Activated T-helper 1 cell treated with anti-CD3 and anti-CD28 coated beads, Interleukin-2, amount 50 U/mL, for 16 hours (primary cell): ENCODE data around the gene MTG1.
"Not testable (repeated sequence)": the region's sequence is repeated elsewhere in the genome, so short reads cannot be mapped to it uniquely, and the experiment has no call there.

Source experiments
- DNase-seq, 2 donors: peaks; one replicate each; pipeline ENCODE4 v3.0.0-alpha.2; 2020; ENCODE audit warnings: low read depth in 1 of 2, low spot score in 1 of 2

The MTG1 gene

DNA sequence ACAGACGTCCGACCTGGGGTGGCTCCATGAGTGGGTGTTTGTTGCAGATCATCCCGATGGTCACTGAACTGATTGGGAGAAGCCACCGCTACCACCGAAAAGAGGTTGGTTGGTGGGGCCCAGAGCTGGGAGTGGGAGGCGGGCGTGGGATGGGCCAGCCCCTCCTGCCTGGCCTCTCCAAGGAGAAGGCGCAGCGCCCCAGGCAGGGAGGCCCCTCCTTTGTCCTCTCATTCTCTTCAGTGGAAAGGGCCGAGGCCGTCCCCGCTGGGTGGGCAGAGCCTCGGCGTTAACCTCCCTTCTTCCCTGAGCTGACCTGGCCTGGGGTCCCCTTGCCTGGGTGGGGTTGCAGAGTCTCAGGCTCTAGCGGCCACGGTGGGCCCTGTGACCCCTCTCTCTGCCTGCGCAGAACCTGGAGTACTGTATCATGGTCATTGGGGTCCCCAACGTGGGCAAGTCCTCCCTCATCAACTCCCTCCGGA is 5.2 kb downstream of the MTG1 start:
- DNase-seq = no peak

DNA sequence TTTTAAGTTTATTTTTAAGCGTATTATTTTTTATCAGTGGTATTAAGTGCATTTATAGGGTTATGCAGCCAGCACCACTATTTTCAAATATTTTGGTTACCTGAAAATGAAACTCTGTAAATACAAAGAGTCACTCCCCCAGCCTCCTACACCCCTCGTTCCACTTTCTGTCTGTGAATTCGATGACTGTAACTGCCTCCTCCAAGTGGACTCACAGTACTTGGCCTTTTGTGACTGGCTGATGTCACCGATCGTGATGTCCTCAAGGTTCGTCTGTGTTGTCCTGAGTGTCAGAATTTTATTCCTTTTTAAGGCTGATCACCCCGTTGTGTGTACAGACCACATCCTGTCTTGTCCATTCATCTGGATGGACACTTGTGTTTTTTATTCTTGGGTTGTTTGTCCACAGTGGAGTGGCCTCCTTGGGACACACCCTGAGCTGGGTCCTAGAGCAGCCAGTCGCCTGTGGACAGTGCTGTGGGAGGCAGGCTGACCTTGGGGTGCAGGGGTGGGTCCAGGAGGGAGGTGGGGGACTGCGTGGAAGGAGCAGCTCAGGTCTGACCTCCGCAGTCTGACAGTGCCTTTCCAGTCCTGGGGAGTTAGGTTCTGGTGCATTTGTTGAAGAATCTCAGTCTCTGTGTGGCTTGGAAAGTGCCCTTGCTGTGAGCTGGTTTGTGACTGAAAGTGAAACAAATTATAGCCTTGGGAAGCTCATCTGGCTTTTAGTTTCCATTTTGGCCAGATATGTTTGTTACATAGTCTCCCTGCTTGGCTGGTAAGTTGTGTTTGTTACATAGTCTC is 6.9 kb downstream of the MTG1 start:
- no peak for DNase-seq

DNA sequence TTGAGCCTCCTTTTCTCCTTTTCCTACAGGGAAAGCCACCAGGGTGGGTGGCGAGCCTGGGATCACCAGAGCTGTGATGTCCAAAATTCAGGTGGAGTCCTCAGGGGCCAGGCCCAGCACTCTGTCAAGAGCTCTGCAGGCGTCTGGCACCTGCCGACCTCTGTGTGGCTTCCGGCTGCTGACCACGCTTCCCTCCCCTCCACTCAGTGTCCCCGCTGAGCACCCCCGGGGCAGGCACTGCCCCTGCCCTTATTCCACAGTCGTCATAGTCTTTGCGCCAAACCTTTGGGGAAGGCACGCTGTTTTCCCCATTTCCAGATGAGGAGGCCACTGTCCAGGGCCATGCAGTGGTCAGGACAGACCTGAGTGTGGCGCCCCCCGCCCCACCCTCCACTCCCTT is 7.5 kb downstream of the MTG1 start:
- DNase-seq = no peak

DNA sequence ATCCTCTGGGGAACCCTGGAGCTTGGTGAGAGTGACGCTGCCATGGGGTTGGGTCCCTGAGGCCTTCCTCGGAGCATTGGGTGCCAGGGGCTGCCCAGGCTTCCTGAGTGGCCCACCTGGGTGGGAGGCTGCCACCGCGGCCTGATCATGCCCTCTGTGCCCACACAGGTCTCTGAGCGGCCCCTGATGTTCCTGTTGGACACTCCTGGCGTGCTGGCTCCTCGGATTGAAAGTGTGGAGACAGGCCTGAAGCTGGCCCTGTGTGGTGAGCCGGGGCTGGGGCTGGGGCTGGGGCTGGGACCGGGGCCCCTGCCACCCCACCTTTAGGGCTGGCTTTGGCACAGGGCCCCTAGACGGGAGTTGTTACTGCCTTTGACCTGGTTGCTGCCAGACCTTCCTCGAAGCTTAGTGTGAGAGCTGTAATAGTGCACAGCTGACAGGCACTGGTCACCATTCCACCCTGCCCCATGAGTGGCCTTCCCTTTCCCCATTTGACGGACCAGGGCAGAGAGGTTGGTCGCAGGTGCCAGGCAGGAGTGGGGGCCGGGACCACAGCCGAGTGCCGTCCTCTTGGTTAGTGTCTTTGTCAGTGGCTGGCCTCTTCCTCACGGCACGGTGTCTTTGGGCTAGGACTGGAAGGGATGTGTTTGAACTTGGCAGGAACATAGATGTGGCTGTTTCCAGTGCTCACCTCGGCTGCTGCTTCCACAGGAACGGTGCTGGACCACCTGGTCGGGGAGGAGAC is 8.2 kb downstream of the MTG1 start:
- no peak for DNase-seq

DNA sequence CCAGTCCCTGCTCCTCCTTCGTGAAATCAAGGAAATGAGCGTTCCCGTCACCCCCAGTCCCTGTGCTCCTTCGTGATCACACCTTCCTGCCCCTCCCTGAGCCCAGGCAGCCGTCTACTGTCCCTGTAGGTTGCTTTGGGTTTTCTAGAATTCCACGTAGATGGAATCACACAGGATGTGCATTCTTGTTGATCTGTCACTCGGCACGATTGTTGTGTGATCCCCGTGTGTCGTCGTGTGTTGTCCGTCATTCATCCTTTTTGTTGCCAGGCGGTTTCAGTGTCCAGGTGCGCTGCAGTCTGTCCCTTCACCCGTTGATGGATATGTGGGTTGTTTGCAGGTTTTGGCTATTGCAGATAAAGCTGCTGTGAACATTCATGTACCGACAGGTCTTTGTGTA is 9.4 kb downstream of the MTG1 start:
- no peak for DNase-seq

DNA sequence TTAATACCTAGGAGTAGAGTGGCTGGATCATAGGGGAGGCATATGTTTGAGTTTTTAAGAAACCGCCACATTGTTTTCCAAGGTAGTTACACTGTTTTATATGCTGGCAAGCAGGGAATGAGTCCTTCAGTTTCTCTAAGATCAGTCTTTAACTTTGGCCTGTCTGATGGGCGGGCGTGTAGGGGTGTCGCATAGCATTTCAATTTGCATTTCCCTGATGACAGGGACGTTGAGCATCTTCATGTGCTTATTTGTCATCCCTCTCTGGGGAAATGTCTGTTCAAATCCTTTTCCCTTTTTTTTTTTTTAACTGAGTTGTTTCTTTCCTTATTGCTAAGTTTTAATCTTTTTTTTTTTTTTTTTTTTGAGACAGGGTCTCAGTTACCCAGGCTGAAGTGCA is 9.8 kb downstream of the MTG1 start:
- DNase-seq = no peak

DNA sequence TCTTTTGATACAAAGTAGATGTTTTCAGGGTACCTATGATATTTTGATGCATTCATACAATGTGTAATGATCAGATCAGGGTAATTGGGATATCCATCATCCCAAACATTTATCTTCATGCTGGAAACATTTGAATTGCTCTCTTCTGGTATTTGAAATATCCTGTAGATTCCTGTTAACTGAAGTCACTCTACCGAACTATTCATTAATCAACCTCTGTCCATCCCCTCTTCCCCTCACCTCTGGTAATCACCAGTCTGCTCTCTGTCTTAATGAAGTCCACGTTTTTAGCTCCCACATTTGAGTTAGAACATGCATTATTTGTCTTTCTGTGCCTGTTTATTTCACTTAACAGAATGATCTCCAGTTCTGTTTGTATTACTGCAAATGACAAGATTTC is 11.3 kb downstream of the MTG1 start:
- DNase-seq = no peak

DNA sequence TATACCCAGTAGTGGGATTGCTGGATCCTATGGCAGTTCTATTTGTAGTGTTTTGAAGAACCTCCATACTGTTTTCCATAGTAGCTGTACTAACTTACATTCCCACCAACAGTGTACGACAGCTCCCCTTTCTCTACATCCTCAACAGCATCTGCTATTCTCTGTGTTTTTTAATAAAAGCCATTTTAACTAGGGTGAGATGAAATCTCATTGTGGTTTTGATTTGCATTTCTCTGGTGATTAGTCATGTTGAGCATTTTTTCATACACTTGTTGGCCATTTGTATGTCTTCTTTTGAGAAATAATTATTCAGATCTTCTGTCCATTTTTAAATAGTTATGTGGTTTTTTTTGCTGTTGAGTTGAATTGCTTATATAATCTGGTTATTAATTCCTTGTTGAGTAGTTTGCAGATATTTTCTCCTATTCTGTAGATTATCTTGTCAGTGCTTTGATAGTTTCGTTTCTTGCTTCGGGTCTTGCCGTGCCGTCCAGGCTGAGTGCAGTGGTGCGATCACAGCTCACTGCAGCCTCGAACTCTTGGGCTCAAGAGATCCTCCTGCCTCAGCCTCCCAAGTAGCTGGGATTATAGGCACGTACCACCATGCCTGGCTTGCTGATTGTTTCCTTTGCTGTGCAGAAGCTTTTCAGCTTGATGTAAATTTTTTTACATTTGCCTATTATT is 12.0 kb downstream of the MTG1 start:
- DNase-seq = no peak

DNA sequence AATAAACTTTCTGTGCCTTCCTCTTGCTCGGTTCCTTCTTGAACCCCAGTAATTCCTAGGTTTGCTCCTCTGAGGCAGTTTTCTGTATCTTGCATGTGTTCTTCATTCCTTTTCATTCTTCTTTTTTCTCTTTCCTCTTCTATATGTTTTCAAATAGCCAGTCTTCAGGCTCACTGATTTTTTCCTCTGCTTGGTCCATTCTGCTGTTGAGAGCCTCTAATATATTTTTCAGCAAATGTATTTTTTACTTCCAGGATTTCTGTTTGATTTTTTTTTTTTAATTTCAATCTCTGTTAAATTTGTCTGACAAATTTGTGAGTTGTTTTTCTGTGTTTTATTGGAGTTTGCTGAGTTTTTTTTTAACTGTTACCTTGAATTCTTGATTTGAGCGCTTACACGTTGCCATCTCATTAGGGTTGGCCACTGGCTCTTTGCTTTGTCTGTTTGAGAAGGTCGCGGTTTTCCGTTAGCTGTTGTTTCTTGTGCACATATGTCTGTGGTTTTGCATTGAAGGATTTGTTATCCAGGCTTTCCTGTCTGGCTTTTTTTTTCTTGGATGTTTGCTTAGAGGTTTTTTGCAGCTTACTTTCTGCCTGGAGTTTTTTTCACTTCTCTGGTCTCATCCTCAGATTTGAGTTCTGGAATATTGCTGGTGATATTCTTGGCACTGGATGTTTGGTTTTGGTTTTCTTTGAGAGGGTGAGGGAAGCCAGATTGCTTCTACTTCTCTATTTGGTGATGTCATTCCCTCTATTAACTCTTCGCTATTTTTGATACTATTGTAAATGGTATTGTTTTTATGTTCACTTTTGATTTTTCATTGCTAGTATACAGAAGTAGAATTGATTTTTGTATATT is 17.8 kb downstream of the MTG1 start:
- no peak for DNase-seq

DNA sequence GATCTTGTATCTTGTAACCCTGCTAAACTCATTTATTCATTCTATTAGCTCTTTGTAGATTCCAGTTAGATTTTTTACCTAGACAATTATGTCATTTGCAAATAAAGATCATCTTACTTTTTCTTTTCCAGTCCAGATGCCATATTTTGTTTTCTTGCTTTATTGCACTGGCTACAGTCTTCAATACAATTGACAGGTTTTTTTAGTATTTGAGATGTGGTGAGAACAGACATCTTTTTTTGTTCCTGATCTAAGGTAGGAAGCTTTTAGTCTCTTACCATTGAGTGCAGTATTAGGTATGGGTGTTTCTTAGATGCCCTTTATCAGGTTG is 18.4 kb downstream of the MTG1 start:
- DNase-seq = no peak

DNA sequence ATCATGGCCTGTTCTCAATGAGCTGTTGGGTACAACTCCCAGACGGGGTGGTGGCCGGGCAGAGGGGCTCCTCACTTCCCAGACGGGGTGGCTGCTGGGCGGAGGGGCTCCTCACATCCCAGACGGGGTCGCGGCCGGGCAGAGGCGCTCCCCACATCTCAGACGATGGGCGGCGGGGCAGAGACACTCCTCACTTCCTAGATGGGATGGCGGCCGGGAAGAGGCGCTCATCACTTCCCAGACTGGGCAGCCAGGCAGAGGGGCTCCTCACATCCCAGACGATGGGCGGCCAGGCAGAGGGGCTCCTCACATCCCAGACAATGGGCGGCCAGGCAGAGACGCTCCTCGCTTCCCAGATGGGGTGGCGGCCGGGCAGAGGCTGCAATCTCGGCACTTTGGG is 20.4 kb downstream of the MTG1 start:
- not testable (repeated sequence) for DNase-seq

DNA sequence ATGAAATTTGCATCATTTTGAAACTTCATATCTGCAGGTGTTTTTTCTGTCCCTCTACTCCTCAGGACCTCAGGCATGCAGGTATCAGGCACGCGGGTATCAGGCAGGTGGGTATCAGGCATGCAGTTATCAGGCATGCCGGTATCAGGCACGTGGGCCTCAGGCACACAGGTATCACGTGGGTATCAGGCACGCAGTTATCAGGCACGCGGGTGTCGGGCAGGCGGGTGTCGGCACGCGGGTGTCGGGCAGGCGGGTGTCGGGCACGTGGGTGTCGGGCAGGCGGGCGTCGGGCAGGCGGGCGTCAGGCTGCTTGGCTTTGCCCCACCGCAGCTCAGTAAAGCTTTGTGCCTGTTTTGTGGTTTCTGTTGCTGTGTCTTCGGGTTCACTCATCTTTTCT is 21.8 kb downstream of the MTG1 start:
- DNase-seq = no peak

DNA sequence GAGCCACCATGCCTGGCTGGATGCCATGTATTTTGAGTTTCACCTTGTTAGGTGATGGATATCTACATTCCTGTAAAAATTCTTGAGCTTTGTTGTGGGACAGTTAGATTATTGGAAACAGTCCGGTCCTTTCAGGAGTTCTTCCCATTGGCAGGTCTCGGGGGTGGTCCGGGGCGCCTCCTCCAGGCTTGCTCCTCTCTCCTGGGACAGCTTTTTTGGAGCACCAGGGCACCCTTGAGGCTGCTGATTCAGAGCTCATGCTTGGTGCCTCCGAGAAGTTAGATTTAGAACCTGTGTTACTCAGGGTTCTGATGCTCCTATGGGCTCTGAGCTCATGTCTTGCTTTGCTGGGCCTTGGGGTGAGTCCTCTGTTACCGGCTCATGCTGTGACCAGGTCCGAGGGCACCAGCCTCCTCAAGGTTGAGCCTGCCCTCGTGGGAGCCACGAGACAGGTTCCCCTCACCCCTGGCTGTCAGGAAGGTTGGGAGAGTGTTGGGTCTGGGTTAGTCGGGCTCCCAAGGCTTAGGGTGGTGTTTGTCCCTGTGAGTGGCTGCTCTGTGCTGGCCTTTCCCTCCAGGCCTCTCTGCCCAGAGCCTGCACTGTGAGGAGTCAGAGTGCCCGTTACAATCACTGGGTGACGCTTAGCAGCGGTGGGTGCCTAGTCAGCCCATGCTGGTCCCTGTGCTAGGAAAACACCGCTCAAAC is 24.5 kb downstream of the MTG1 start:
- no peak for DNase-seq

DNA sequence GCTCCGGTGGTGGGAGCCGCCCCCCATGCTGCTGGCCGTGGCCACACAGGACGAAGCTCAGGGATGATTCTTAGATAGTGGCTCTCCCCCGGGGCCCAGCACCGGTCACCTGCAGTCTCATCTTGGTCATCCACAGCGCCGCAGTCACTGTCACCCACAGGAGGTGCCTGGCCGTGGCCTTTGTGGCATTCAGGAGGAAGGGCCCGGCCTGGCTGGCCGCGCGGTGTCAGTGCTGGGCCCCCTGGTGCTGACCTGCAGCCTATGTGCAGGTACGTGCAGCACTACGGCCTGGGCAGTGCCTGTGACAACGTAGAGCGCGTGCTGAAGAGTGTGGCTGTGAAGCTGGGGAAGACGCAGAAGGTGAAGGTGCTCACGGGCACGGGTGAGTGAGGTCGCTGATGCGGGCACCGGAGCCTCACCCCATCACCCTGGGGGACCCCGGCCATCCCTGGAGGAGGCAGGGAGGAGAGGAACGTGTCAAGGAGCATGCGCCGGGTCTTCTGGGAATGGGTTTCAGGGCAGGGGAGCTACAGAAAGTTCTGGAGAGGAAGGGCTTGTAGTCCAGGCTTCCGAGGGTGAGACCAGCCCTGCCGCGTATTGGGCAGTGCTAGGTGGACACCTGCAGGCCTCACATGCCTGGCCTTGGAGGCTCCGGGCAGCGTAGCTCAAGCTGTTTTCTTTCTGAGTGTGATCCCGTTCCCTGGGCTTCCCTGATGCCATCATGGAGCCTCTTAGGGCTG is 25.4 kb downstream of the MTG1 start:
- DNase-seq = no peak

DNA sequence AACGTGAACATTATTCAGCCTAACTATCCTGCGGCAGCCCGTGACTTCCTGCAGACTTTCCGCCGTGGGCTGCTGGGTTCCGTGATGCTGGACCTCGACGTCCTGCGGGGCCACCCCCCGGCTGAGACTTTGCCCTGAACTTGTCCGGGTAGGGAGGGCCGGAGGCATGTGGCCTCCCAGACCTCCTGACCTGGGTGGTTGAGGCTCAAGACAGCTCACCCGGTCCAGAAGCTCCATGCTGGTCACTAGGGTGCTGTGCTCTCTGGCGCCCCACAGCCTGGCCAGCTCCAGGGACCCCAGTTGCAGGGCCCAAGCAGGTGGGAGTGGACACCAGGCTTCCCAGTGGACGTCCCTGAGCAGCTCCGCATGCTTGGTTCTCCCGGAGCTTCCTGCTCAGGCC is 26.1 kb downstream of the MTG1 start:
- DNase-seq = no peak

DNA sequence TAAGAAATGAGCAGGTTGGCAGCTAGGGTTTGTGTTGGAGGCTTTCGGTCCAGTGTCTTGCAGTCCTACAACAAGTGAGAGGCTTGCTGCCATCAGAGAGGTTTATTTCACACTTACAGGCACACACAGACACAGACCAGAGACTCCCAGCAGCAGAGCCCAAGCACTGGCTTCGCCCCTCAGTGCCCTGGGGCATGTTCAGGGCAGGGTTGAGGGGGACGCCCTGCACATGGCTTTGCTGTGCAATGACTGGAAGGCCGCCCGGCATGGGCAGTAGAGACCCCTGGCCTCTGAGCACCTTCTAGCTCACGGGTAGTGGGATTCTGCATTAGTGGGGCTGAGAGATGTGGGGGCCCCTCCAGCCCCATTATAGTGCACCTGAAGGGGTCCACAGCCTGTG is 26.6 kb downstream of the MTG1 start:
- DNase-seq = no peak

DNA sequence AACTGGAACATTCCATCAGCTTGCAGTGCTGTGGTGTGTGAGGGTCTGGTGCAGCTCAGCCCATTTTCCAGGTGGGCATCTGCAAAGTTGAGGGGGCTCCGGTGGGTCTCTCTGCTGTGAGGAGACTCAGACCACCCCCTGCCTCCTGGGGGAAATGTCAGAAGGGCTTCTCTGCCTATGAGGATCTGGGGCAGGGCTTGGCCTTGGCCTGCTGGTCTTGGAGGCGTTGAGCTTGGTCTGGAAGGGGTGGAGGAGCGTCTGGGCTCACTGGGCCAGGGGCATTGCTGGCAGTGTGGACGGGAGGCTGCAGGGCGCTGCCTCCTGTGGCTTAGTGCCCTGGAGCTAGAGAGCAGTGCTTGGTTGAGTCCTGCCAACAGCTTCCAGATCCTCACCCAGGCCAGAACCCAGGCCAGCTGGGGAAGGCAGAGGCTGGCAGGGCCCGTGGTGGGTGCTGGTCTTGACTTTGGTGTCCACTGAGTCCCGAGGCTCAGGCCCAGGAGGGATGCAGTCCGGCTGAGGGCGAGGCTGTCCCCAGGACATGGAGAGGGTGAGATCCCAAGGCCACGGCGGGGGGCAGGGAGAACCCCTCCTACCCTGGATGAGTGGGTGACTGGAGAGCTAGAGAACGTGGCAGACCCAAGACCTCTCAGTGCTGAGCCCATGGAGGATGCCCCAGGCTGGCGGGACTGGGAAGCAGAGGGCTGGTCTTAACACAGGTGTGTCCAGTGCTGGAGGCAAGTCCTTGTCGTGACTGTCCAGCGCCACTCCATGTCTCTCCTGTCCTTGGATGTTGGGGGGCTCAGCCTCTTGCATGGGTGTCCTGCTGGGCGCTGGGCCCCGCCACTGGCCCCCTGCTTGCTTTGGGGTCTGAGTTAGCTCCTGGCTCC is 27.6 kb downstream of the MTG1 start:
- no peak for DNase-seq

DNA sequence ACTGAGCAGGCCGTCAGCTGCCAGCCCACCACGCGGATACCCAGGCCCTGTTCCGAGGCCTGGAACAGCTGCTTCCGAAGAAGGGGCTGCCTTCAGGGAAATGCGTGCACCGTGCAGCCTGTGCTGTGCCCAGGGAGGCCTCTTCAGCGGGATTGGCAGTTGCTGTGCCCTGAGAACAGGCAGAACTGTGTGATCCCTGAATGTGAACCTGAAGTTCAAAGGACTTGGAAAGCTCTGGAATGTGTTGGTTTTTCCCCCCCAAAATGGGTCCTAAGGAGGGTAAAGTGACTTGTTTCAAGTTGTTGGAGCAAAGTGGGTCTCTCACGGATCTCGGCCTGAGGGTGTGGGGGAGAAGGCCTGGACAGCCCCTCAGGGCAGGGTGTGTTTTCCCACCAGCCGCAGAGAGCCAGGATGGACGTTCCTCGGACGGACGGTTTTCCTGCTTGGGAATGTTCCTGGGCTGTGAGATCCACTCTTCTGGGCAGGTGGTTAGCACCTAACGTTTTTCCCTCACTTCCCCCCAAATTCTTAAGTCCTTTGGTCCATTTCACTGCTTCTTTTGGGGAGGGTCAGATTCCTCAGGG is 28.4 kb downstream of the MTG1 start:
- DNase-seq = no peak
